Adrenal gland (tissue), 12 donors: Measurements from ENCODE around the gene CAMTA1. TPM values are rescaled to one million over a fixed set of nuclear protein-coding genes. Genes with fewer than 3 reads are reported as not detected.

ENCODE experiments used
- DNase-seq, 7 donors: peaks; one replicate each; pipeline ENCODE4 v3.0.0-alpha.2; 2019 to 2020
- H3K27ac ChIP-seq, 5 donors: fragments of 200-600 bp; sonication (generic) in 4 of 5; 1 replicate in 3 of 5; 2 replicates in 2 of 5; pipeline versions ENCODE4 v1.5.1 to v1.8.0; 2016 to 2020; ENCODE audit warnings: mild to moderate bottlenecking in 1 of 5
- H3K27me3 ChIP-seq: fragments of 200-600 bp; 2 replicates; pipeline ENCODE4 v1.8.0; 2021
- H3K36me3 ChIP-seq, 2 donors: fragments of 200-600 bp; replicated peaks in 1 of 2; 1 replicate in 1 of 2; 2 replicates in 1 of 2; pipeline versions ENCODE4 v1.5.1 to v1.8.0; 2018 to 2022
- H3K4me1 ChIP-seq, 2 donors: fragments of 200-600 bp; replicated peaks in 1 of 2; 1 replicate in 1 of 2; 2 replicates in 1 of 2; pipeline versions ENCODE4 v1.5.1 to v1.8.0; 2018 to 2021
- H3K4me3 ChIP-seq, 4 donors: fragments of 200-600 bp; sonication (generic) in 3 of 4; one replicate each; pipeline ENCODE4 v1.5.1; 2016 to 2018
- H3K9me3 ChIP-seq, 3 donors: fragments of 200-600 bp; sonication (generic) in 1 of 3; replicated peaks in 1 of 3; 1 replicate in 2 of 3; 2 replicates in 1 of 3; pipeline versions ENCODE4 v1.5.1 to v1.8.0; 2016 to 2021
- CTCF ChIP-seq, 6 experiments: fragments of 450-650 bp in 4 of 6; fragments of 200-600 bp in 2 of 6; sonication (generic) in 1 of 6; IDR thresholded peaks; 1 replicate in 5 of 6; 2 replicates in 1 of 6; pipeline versions ENCODE4 v1.5.1 to v1.8.0; 2016 to 2021; ENCODE audit warnings: antibody characterized with exemption in 6 of 6, mild to moderate bottlenecking in 2 of 6, moderate library complexity in 1 of 6
- POLR2A ChIP-seq, 2 donors: fragments of 450-650 bp; IDR thresholded peaks; one replicate each; pipeline ENCODE4 v1.6.1; 2017; ENCODE audit warnings: antibody characterized with exemption in 2 of 2, mild to moderate bottlenecking in 2 of 2, moderate library complexity in 1 of 2
- WGBS, 4 donors: extraction: QIAGEN DNeasy Blood & Tissue Kit in 2 of 4; methylation state at CpG; one replicate each; pipeline versions ENCODE4 v1.1.5 to v1.1.7; 2013 to 2017; 5-methylcytosine and 5-hydroxymethylcytosine counted together
- intact Hi-C, 2 donors: fragments of 100-400 bp; cut with DNase I; formaldehyde crosslinking; loops; one replicate each; pipeline versions ENCODE4 v1.14.1 to v1.15.0; 2022 to 2023
- polyA plus RNA-seq, 3 donors: library from polyadenylated mRNA; stranded (reverse); fragments of 200-250 nt in 2 of 3; fragments of 350-450 nt in 1 of 3; fragmentation: Illumina TruSeq in 1 of 3; extraction: RNeasy Lipid Tissue Mini Kit (QIAGEN cat#74804) in 1 of 3; gene quantifications; one replicate each; pipeline ENCODE4 v1.2.3, GENCODE V29; 2013 to 2014
- total RNA-seq, 9 donors: library from RNA; depleted of rRNA in 4 of 9; stranded (reverse); fragments of >200 nt in 4 of 9; fragments of 120-200 nt in 1 of 9; fragmentation: NEBNext Ultra II Directional in 1 of 9; extraction: Animal tissue kit (Norgen Biotek cat#: 25700) in 1 of 9; gene quantifications; one replicate each; pipeline versions ENCODE4 v1.1.0 to v1.2.4, GENCODE V29; 2013 to 2023
- donor health status: healthy with polysubstance abuse.
- donor health status: Bipolar disorder and iron deficiency.
- donor health status: DM: yes; HTN: yes; CAD: no.
- donor health status: DM: no; HTN: no; CAD: no.
- donor health status: DM: no; HTN: no; CAD: no.
- donor health status: DM: yes; HTN: yes; CAD: no.

CAMTA1 gene
- total and polyA plus RNA-seq, 12 donors: 62.9 to 141 (median 96.9) TPM

GRCh38 chr1:7459914-7460313, 674.7 kb downstream of the CAMTA1 start:
- H3K36me3 ChIP-seq: no peaks in the 10 kb centered on the region
- H3K4me3 ChIP-seq: no peak overlapping the region
- WGBS, 4 donors: 75 to 92% (median 80%) methylated on average over 11 of the region's 11 CpGs
- no peaks in the 10 kb centered on the region for H3K9me3 ChIP-seq
- H3K27me3 ChIP-seq: no peaks in the 10 kb centered on the region
- intact Hi-C loops: no loop called here
- H3K27ac ChIP-seq: no peak overlapping the region
- DNase-seq: no peak
- no peak for TF ChIP-seq CTCF (IDR thresholded peaks at IDR 0.05)
- TF ChIP-seq POLR2A (IDR thresholded peaks at IDR 0.05): no peak
- H3K4me1 ChIP-seq: peaks cover 0 to 5% of the 10 kb centered on the region in 2 donors

DNA sequence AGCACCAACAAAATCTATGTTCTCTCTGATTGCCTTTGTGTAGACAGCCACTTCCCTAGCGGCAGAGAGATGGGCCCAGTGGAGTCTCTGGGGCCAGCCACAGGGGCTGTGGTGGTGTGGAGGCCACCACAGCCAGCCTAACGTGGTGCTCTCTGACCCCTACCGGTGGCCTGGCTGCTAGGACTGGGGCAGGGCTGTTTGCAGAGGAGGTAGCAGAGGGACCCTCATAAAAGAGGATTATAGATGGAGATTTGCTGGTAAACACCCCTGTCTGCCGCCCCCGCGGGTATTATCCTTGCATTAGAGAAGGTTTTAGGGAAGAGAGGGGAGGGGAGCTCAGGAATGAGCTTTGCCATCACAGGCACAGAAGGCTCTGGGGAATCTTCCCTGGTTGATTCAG, 675.6 kb downstream of the CAMTA1 start:
- intact Hi-C loops: no loop called here
- no peaks in the 10 kb centered on the region for H3K9me3 ChIP-seq
- H3K27me3 ChIP-seq: no peaks in the 10 kb centered on the region
- no peak overlapping the region for H3K4me3 ChIP-seq
- H3K27ac ChIP-seq: no peak overlapping the region
- H3K36me3 ChIP-seq: no peaks in the 10 kb centered on the region
- TF ChIP-seq CTCF (IDR thresholded peaks at IDR 0.05): no peak
- no peak for TF ChIP-seq POLR2A (IDR thresholded peaks at IDR 0.05)
- DNase-seq: no peak
- 71 to 85% (median 83%) methylated on average over 5 to 6 of the region's 6 CpGs for WGBS, 4 donors
- H3K4me1 ChIP-seq: no peaks in the 10 kb centered on the region

DNA sequence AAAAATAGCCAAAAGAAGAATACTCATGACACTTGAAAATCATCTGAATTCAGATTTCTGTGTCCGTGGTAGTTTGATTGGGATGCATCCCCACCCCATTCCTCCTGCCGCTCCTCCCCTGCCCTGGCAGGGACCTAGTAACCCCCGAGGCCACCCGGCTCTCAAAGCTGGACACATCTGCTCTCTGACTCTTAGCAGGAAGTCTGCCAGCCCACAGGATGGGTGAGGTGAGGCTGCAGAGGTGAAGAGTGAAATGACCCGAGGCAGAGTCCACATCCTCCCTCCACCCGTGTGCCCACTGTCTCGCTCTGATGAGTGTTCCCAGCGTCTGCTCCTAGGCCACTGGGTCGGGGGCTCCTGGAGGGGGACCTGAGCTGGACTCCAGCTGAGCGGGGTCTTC, 677.4 kb downstream of the CAMTA1 start:
- no peaks in the 10 kb centered on the region for H3K4me1 ChIP-seq
- TF ChIP-seq CTCF (IDR thresholded peaks at IDR 0.05): no peak
- WGBS, 4 donors: 60 to 76% (median 68%) methylated on average over 5 to 10 of the region's 10 CpGs
- no peak for DNase-seq
- H3K36me3 ChIP-seq: no peaks in the 10 kb centered on the region
- intact Hi-C loops: no loop called here
- no peak overlapping the region for H3K4me3 ChIP-seq
- no peaks in the 10 kb centered on the region for H3K27me3 ChIP-seq
- H3K9me3 ChIP-seq: no peaks in the 10 kb centered on the region
- no peak overlapping the region for H3K27ac ChIP-seq

- no peaks in the 10 kb centered on the region for H3K9me3 ChIP-seq
- H3K4me1 ChIP-seq: no peaks in the 10 kb centered on the region
- no peaks in the 10 kb centered on the region for H3K27me3 ChIP-seq
- H3K4me3 ChIP-seq: no peak overlapping the region
- DNase-seq: no peak
- TF ChIP-seq POLR2A (IDR thresholded peaks at IDR 0.05): no peak
- TF ChIP-seq CTCF (IDR thresholded peaks at IDR 0.05): no peak
- H3K36me3 ChIP-seq: no peaks in the 10 kb centered on the region
- intact Hi-C loops: no loop called here
- no peak overlapping the region for H3K27ac ChIP-seq
- 87 to 91% (median 89%) methylated on average over 7 of the region's 7 CpGs for WGBS, 4 donors
Observed at GRCh38 chr1:7463526-7463925, 678.3 kb downstream of the CAMTA1 start.
